Spinal cord (tissue), 10 donors: Measurements from ENCODE around the gene C1QTNF4. TPM values are rescaled to one million over a fixed set of nuclear protein-coding genes. Genes with fewer than 3 reads are reported as not detected.
A peak's percentile ranks its signal among the peaks of the same experiment; 100 is the strongest.

ENCODE experiments used
- DNase-seq, 6 donors: peaks; one replicate each; pipeline versions ENCODE4 v3.0.0 to v3.0.0-alpha.2; 2013 to 2015; ENCODE audit warnings: low spot score in 6 of 6, low read depth in 4 of 6
- H3K27ac ChIP-seq: one replicate; pipeline ENCODE4 v1.5.1; 2013; ENCODE audit warnings: low read depth, low read length, control low read depth
- H3K27me3 ChIP-seq: one replicate; pipeline ENCODE4 v1.6.1; 2013; ENCODE audit warnings: low read length; ENCODE audit not compliant: control insufficient read depth, insufficient read depth
- H3K36me3 ChIP-seq: one replicate; pipeline ENCODE4 v1.6.1; 2013; ENCODE audit warnings: low read length; ENCODE audit not compliant: control insufficient read depth, insufficient read depth
- H3K4me1 ChIP-seq: one replicate; pipeline ENCODE4 v1.6.1; 2013; ENCODE audit warnings: low read length; ENCODE audit not compliant: control insufficient read depth, insufficient read depth
- H3K4me3 ChIP-seq: one replicate; pipeline ENCODE4 v1.5.1; 2013; ENCODE audit warnings: low read depth, low read length, control low read depth
- H3K9me3 ChIP-seq: one replicate; pipeline ENCODE4 v1.6.1; 2013; ENCODE audit warnings: low read length; ENCODE audit not compliant: control insufficient read depth, insufficient read depth
- WGBS: methylation state at CpG from one replicate; pipeline ENCODE4 v1.1.5; 2013; ENCODE audit warnings: missing lambda C conversion rate; ENCODE audit not compliant: insufficient coverage; 5-methylcytosine and 5-hydroxymethylcytosine counted together
- polyA plus RNA-seq, 2 donors: library from polyadenylated mRNA; unstranded; fragments of 120-200 nt; gene quantifications; one replicate each; pipeline ENCODE4 v1.2.1, GENCODE V29; 2013; ENCODE audit not compliant: insufficient read length in 2 of 2
- small RNA-seq: library from RNA; depleted of rRNA; stranded (forward); fragments of <200 nt; gene quantifications from one replicate; pipeline ENCODE3, GENCODE V24; 2014; ENCODE audit warnings: low replicate concordance
- total RNA-seq, 2 donors: library from RNA; depleted of rRNA in 1 of 2; stranded (reverse); fragments of 120-200 nt in 1 of 2; fragments of >200 nt in 1 of 2; gene quantifications; one replicate each; pipeline versions ENCODE4 v1.2.3 to v1.2.4, GENCODE V29; 2013 to 2014
- donor health status: healthy.

Gene C1QTNF4
- total and polyA plus RNA-seq, 4 donors = 15.8 to 113 (median 63.3) TPM

GRCh38 chr11:47545298-47545697, 48.9 kb downstream of the C1QTNF4 start:
- WGBS = no CpG with 5 or more reads among the region's 6 CpGs
- no peak for DNase-seq

GRCh38 chr11:47541070-47541469, 53.1 kb downstream of the C1QTNF4 start:
- Histone ChIP-seq H3K27me3 (no peaks in the 10 kb centered on the region), H3K4me3 (no peak overlapping the region), H3K4me1 (peaks cover 25% of the 10 kb centered on the region), H3K9me3 (no peaks in the 10 kb centered on the region), H3K36me3 (peaks cover under 1% of the 10 kb centered on the region), H3K27ac (no peak overlapping the region)
- no CpG with 5 or more reads among the region's 2 CpGs for WGBS
- no peak for DNase-seq

More at GRCh38 chr11:47545298-47545697, 48.9 kb downstream of the C1QTNF4 start:
- Histone ChIP-seq H3K27me3 (no peaks in the 10 kb centered on the region), H3K4me3 (no peak overlapping the region), H3K36me3 (peaks cover 3% of the 10 kb centered on the region), H3K27ac (no peak overlapping the region), H3K9me3 (no peaks in the 10 kb centered on the region), H3K4me1 (peaks cover 10% of the 10 kb centered on the region)

DNA sequence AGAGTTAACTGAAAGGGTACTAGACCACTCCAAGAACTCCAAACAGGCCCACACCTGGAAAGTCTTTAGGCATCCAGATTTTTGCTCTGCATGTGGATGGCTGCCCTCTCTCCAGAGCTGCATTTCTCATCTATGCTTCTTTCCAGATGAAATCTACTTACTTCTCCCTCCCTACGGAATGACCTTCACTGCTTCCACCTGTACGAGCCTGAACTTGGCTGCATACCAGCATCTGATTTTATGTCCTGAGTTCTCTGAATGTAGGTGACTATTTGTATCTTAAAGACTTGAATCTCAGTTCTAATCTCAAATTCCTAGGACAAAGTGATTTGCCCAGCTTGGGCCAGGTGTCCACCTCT, 54.6 kb downstream of the C1QTNF4 start:
- Histone ChIP-seq H3K27ac (no peak overlapping the region), H3K4me1 (peaks cover 25% of the 10 kb centered on the region), H3K27me3 (no peaks in the 10 kb centered on the region), H3K4me3 (no peak overlapping the region), H3K36me3 (peaks cover 8% of the 10 kb centered on the region), H3K9me3 (no peaks in the 10 kb centered on the region)
- WGBS = no CpG with 5 or more reads among the region's 2 CpGs
- DNase-seq = peak in 1 of 6 donors; percentile 24

Small RNA genes lying within 50 kb of the gene (small RNA-seq; reads per million reads assigned to genes)
- gene RN7SL652P (not detected), gene RNU5E-10P (0.16 reads per million)

Other genes with a start within 250 kb of the C1QTNF4 start
- gene MYBPC3, start 241.7 kb downstream of the C1QTNF4 start, total RNA-seq = under 1 TPM in 1 of 2 donors, not detected in 1; 0.06 TPM
- gene MYBPC3, start 241.7 kb downstream of the C1QTNF4 start, polyA plus RNA-seq = under 1 TPM; 0.15 to 0.16 TPM
- gene SPI1, start 215.9 kb downstream of the C1QTNF4 start, total RNA-seq = 1 to 10 TPM; 7.9 to 8.6 TPM
- gene SPI1, start 215.9 kb downstream of the C1QTNF4 start, polyA plus RNA-seq = 10 to 100 TPM; 10.8 to 12.9 TPM
- 10 to 100 TPM; 18.7 to 44.8 TPM for gene SLC39A13, start 185.8 kb downstream of the C1QTNF4 start, total RNA-seq
- 10 to 100 TPM; 39.2 to 51.4 TPM for gene SLC39A13, start 185.8 kb downstream of the C1QTNF4 start, polyA plus RNA-seq
- 100 to 1,000 TPM in 1 of 2 donors, 10 to 100 TPM in 1; 79.2 to 117 TPM for gene PSMC3, start 168.0 kb downstream of the C1QTNF4 start, total RNA-seq
- 100 to 1,000 TPM; 154 to 157 TPM for gene PSMC3, start 168.0 kb downstream of the C1QTNF4 start, polyA plus RNA-seq
- under 1 TPM in 1 of 2 donors, not detected in 1; 0.11 TPM for gene RAPSN, start 145.3 kb downstream of the C1QTNF4 start, total RNA-seq
- under 1 TPM in 1 of 2 donors, not detected in 1; 0.18 TPM for gene RAPSN, start 145.3 kb downstream of the C1QTNF4 start, polyA plus RNA-seq
- 100 to 1,000 TPM in 1 of 2 donors, 10 to 100 TPM in 1; 83.0 to 125 TPM for gene CELF1, start 41.3 kb downstream of the C1QTNF4 start, total RNA-seq
- 100 to 1,000 TPM; 118 to 168 TPM for gene CELF1, start 41.3 kb downstream of the C1QTNF4 start, polyA plus RNA-seq
- 10 to 100 TPM; 41.8 to 78.8 TPM for gene PTPMT1, start 28.8 kb downstream of the C1QTNF4 start, total RNA-seq
- 10 to 100 TPM; 77.8 to 83.7 TPM for gene PTPMT1, start 28.8 kb downstream of the C1QTNF4 start, polyA plus RNA-seq
- gene KBTBD4, start 15.4 kb downstream of the C1QTNF4 start, total RNA-seq = 10 to 100 TPM; 22.3 to 31.5 TPM
- 10 to 100 TPM; 25.0 to 28.3 TPM for gene KBTBD4, start 15.4 kb downstream of the C1QTNF4 start, polyA plus RNA-seq
- 100 to 1,000 TPM in 1 of 2 donors, 10 to 100 TPM in 1; 65.0 to 130 TPM for gene NDUFS3, start 15.3 kb downstream of the C1QTNF4 start, total RNA-seq
- gene NDUFS3, start 15.3 kb downstream of the C1QTNF4 start, polyA plus RNA-seq = 100 to 1,000 TPM; 167 to 172 TPM
- gene FAM180B, start 7.7 kb downstream of the C1QTNF4 start, total RNA-seq = 1 to 10 TPM; 1.8 to 2.9 TPM
- gene FAM180B, start 7.7 kb downstream of the C1QTNF4 start, polyA plus RNA-seq = 1 to 10 TPM; 1.5 to 1.7 TPM
- 10 to 100 TPM; 73.0 to 77.9 TPM for gene MTCH2, start 48.1 kb upstream of the C1QTNF4 start, total RNA-seq
- 100 to 1,000 TPM; 103 to 106 TPM for gene MTCH2, start 48.1 kb upstream of the C1QTNF4 start, polyA plus RNA-seq
- gene AGBL2, start 121.0 kb upstream of the C1QTNF4 start, total RNA-seq = 1 to 10 TPM; 1.5 to 7.7 TPM
- 1 to 10 TPM; 5.6 to 7.1 TPM for gene AGBL2, start 121.0 kb upstream of the C1QTNF4 start, polyA plus RNA-seq
- gene FNBP4, start 172.9 kb upstream of the C1QTNF4 start, total RNA-seq = 10 to 100 TPM; 92.2 to 95.5 TPM
- 100 to 1,000 TPM in 1 of 2 donors, 10 to 100 TPM in 1; 96.7 to 129 TPM for gene FNBP4, start 172.9 kb upstream of the C1QTNF4 start, polyA plus RNA-seq